Measurements from ENCODE around the gene OLIG1.

DNA sequence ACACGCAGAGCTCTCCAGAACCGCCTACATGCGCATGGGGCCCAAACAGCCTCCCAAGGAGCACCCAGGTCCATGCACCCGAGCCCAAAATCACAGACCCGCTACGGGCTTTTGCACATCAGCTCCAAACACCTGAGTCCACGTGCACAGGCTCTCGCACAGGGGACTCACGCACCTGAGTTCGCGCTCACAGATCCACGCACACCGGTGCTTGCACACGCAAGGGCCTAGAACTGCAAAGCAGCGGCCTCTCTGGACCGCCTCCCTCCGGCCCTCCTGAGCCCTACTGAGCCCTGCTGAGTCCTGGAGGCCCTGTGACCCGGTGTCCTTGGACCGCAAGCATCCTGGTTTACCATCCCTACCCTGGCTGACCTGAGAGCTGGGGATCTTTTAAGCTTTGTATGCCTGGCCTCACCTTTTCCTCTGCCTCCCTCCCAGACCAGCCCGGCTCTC lies 36.0 kb upstream of the OLIG1 start:
- TF ChIP-seq, protein P1, sequence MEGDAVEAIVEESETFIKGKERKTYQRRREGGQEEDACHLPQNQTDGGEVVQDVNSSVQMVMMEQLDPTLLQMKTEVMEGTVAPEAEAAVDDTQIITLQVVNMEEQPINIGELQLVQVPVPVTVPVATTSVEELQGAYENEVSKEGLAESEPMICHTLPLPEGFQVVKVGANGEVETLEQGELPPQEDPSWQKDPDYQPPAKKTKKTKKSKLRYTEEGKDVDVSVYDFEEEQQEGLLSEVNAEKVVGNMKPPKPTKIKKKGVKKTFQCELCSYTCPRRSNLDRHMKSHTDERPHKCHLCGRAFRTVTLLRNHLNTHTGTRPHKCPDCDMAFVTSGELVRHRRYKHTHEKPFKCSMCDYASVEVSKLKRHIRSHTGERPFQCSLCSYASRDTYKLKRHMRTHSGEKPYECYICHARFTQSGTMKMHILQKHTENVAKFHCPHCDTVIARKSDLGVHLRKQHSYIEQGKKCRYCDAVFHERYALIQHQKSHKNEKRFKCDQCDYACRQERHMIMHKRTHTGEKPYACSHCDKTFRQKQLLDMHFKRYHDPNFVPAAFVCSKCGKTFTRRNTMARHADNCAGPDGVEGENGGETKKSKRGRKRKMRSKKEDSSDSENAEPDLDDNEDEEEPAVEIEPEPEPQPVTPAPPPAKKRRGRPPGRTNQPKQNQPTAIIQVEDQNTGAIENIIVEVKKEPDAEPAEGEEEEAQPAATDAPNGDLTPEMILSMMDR (conservative IDR thresholded peaks at IDR 0.05; ENCODE audit: low read depth, low read length), result no peak
- no peak for TF ChIP-seq POLR2A (IDR thresholded peaks at IDR 0.05; ENCODE audit: low read depth, low read length)
- TF ChIP-seq, protein P2, sequence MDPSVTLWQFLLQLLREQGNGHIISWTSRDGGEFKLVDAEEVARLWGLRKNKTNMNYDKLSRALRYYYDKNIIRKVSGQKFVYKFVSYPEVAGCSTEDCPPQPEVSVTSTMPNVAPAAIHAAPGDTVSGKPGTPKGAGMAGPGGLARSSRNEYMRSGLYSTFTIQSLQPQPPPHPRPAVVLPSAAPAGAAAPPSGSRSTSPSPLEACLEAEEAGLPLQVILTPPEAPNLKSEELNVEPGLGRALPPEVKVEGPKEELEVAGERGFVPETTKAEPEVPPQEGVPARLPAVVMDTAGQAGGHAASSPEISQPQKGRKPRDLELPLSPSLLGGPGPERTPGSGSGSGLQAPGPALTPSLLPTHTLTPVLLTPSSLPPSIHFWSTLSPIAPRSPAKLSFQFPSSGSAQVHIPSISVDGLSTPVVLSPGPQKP (IDR thresholded peaks at IDR 0.05; ENCODE audit: borderline replicate concordance, low read depth, low read length), result no peak
- TF ChIP-seq RAD21 (IDR thresholded peaks at IDR 0.05; ENCODE audit: low read length), result no peak
- TF ChIP-seq, protein P3, sequence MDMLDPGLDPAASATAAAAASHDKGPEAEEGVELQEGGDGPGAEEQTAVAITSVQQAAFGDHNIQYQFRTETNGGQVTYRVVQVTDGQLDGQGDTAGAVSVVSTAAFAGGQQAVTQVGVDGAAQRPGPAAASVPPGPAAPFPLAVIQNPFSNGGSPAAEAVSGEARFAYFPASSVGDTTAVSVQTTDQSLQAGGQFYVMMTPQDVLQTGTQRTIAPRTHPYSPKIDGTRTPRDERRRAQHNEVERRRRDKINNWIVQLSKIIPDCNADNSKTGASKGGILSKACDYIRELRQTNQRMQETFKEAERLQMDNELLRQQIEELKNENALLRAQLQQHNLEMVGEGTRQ (IDR thresholded peaks at IDR 0.05; ENCODE audit: low read depth, low read length), result no peak
